SK-N-SH (cell line): ENCODE data around the gene THSD4. TPM values are rescaled to one million over a fixed set of nuclear protein-coding genes. Genes with fewer than 3 reads are reported as not detected.

ENCODE experiments used
- CTCF ChIA-PET: fragments of 300-600, 350-600 bp; formaldehyde crosslinking; extraction: SDS; loops from one replicate; lab custom pipeline; 2021; lab: Yijun Ruan, JAX
- POLR2A ChIA-PET: fragments of 350-600 bp; sonication (Branson Sonifier 250); formaldehyde crosslinking; extraction: SDS; loops from one replicate; lab custom pipeline; 2020; ENCODE audit warnings: antibody characterized with exemption, inconsistent platforms; lab: Yijun Ruan, JAX
- DNase-seq: peaks from one replicate; pipeline ENCODE4 v3.0.0; 2012
- H2AFZ ChIP-seq: fragments of 200-600 bp; sonication (generic); 2 replicates; pipeline ENCODE4 v1.8.1; 2016; ENCODE audit warnings: antibody characterized with exemption, mild to moderate bottlenecking, low read depth
- H3F3A ChIP-seq: fragments of 200-600 bp; sonication (generic); replicated peaks from 2 replicates; pipeline ENCODE3; 2016; ENCODE audit warnings: antibody characterized with exemption, mild to moderate bottlenecking; ENCODE audit not compliant: insufficient read depth
- H3K27ac ChIP-seq, 2 experiments: fragments of 200-500 bp in 1 of 2; fragments of 200-600 bp in 1 of 2; sonication (Bioruptor generic) in 1 of 2; sonication (generic), shearing (Covaris generic) in 1 of 2; 2 replicates each; pipeline versions ENCODE4 v1.5.1 to v1.6.1; 2014 to 2016; ENCODE audit warnings: low read depth in 2 of 2, inconsistent platforms in 1 of 2, low read length in 1 of 2, mild to moderate bottlenecking in 1 of 2, mixed read lengths in 1 of 2
- H3K27me3 ChIP-seq: fragments of 200-600 bp; sonication (generic), shearing (Covaris generic); 2 replicates; pipeline ENCODE4 v1.6.1; 2016; ENCODE audit warnings: mixed run types; ENCODE audit not compliant: insufficient read depth
- H3K36me3 ChIP-seq, 2 experiments: fragments of 200-500 bp in 1 of 2; fragments of 200-600 bp in 1 of 2; sonication (Bioruptor generic) in 1 of 2; sonication (generic) in 1 of 2; replicated peaks in 1 of 2; 2 replicates each; pipeline versions ENCODE3 to v1.5.1; 2014 to 2016; ENCODE audit warnings: low read length in 1 of 2, mild to moderate bottlenecking in 1 of 2; ENCODE audit not compliant: insufficient read depth in 2 of 2, control insufficient read depth in 1 of 2
- H3K4me1 ChIP-seq, 2 experiments: fragments of 200-500 bp in 1 of 2; fragments of 200-600 bp in 1 of 2; sonication (Bioruptor generic) in 1 of 2; sonication (generic), shearing (Covaris generic) in 1 of 2; 2 replicates each; pipeline versions ENCODE4 v1.5.1 to v1.6.1; 2014 to 2016; ENCODE audit warnings: low read depth in 1 of 2, low read length in 1 of 2, mixed run types in 1 of 2; ENCODE audit not compliant: insufficient read depth in 2 of 2, control insufficient read depth in 1 of 2
- H3K4me2 ChIP-seq: fragments of 200-600 bp; sonication (generic), shearing (Covaris generic); 2 replicates; pipeline ENCODE4 v1.6.1; 2017; ENCODE audit warnings: mixed run types
- H3K4me3 ChIP-seq, 2 experiments: fragments of 200-500 bp in 1 of 2; fragments of 200-600 bp in 1 of 2; sonication (Bioruptor generic) in 1 of 2; sonication (generic), shearing (Covaris generic) in 1 of 2; 2 replicates each; pipeline versions ENCODE4 v1.5.1 to v1.8.1; 2014 to 2016; ENCODE audit warnings: low read depth in 2 of 2, inconsistent platforms in 1 of 2, low read length in 1 of 2, mild to moderate bottlenecking in 1 of 2, mixed read lengths in 1 of 2, moderate library complexity in 1 of 2
- H3K79me2 ChIP-seq: fragments of 200-600 bp; sonication (generic); 2 replicates; pipeline ENCODE4 v1.8.1; 2017; ENCODE audit warnings: mild to moderate bottlenecking; ENCODE audit not compliant: insufficient read depth
- H3K9ac ChIP-seq: fragments of 200-600 bp; sonication (generic); 2 replicates; pipeline ENCODE4 v1.6.1; 2017; ENCODE audit warnings: mixed run types
- H3K9me2 ChIP-seq: fragments of 200-600 bp; sonication (generic); 2 replicates; pipeline ENCODE4 v1.6.1; 2017; ENCODE audit warnings: mixed run types
- H3K9me3 ChIP-seq: fragments of 200-600 bp; sonication (generic); 2 replicates; pipeline ENCODE4 v1.6.1; 2017; ENCODE audit warnings: mixed run types, mild to moderate bottlenecking, moderate library complexity
- H4K20me1 ChIP-seq: fragments of 200-600 bp; sonication (generic); 2 replicates; pipeline ENCODE4 v1.6.1; 2017; ENCODE audit warnings: mild to moderate bottlenecking, mixed run types; ENCODE audit not compliant: insufficient read depth
- CHD2 ChIP-seq: fragments of 150-350 bp; IDR thresholded peaks from 2 replicates; pipeline ENCODE4 v1.6.1; 2018; ENCODE audit warnings: low read length; ENCODE audit not compliant: partially characterized antibody
- ELF1 ChIP-seq: IDR thresholded peaks from 2 replicates; pipeline ENCODE4 v1.4.0; 2012
- EZH2phosphoT487 ChIP-seq: fragments of 200-600 bp; sonication (generic); IDR thresholded peaks from 2 replicates; pipeline ENCODE4 v1.6.1; 2017; ENCODE audit warnings: low read depth, mixed run types, mild to moderate bottlenecking, antibody characterized with exemption, moderate library complexity, borderline replicate concordance
- FOSL2 ChIP-seq: IDR thresholded peaks from 2 replicates; pipeline ENCODE4 v1.4.0; 2012; ENCODE audit warnings: low read depth, mild to moderate bottlenecking, moderate library complexity, borderline replicate concordance
- FOXJ3 ChIP-seq: sonication (generic); formaldehyde crosslinking; IDR thresholded peaks from 2 replicates; pipeline ENCODE4 v1.5.1; 2020; ENCODE audit warnings: mild to moderate bottlenecking, missing genetic modification reagents
- FOXM1 ChIP-seq: IDR thresholded peaks from 2 replicates; pipeline ENCODE4 v1.4.0; 2012; ENCODE audit warnings: low read depth, mild to moderate bottlenecking
- GABPA ChIP-seq: IDR thresholded peaks from 2 replicates; pipeline ENCODE4 v1.4.0; 2012; ENCODE audit warnings: low read depth, mild to moderate bottlenecking
- MEF2A ChIP-seq: IDR thresholded peaks from 2 replicates; pipeline ENCODE4 v1.4.0; 2012; ENCODE audit warnings: low read depth, borderline replicate concordance
- MXI1 ChIP-seq: IDR thresholded peaks from 2 replicates; pipeline ENCODE4 v1.6.1; 2012; ENCODE audit warnings: mild to moderate bottlenecking, low read depth, low read length, improper control_type of control experiment
- NFIC ChIP-seq: IDR thresholded peaks from 2 replicates; pipeline ENCODE4 v1.4.0; 2012; ENCODE audit warnings: borderline replicate concordance
- NRF1 ChIP-seq: IDR thresholded peaks from 2 replicates; pipeline ENCODE4 v1.6.1; 2012; ENCODE audit warnings: low read depth, mild to moderate bottlenecking, low read length
- PBX3 ChIP-seq: IDR thresholded peaks from 2 replicates; pipeline ENCODE4; 2012
- POLR2AphosphoS5 ChIP-seq: IDR thresholded peaks from 2 replicates; pipeline ENCODE4 v1.6.1; 2012; ENCODE audit warnings: low read depth, low read length
- RCOR1 ChIP-seq: fragments of 150-350 bp; IDR thresholded peaks from 2 replicates; pipeline ENCODE4 v1.6.1; 2017; ENCODE audit warnings: antibody characterized with exemption, low read length
- RXRA ChIP-seq: IDR thresholded peaks from 2 replicates; pipeline ENCODE4 v1.4.0; 2012; ENCODE audit warnings: low read depth, mild to moderate bottlenecking, borderline replicate concordance
- TCF12 ChIP-seq: IDR thresholded peaks from 2 replicates; pipeline ENCODE4 v1.4.0; 2012
- YY1 ChIP-seq: IDR thresholded peaks from 2 replicates; pipeline ENCODE4 v1.4.0; 2012; ENCODE audit warnings: low read depth, mild to moderate bottlenecking
- ZBTB33 ChIP-seq: IDR thresholded peaks from 2 replicates; pipeline ENCODE4 v1.4.0; 2012; ENCODE audit warnings: low read depth, borderline replicate concordance
- WGBS: methylation state at CpG from one replicate; pipeline ENCODE4 v1.1.6; 2017; ENCODE audit warnings: low lambda C conversion rate; 5-methylcytosine and 5-hydroxymethylcytosine counted together
- polyA plus RNA-seq, 3 experiments: library from polyadenylated mRNA; depleted of rRNA; stranded (reverse); fragments of >200 nt; gene quantifications; 2 replicates each; pipeline ENCODE4 v1.2.3, GENCODE V29; 2012
- TF ChIP-seq, protein P1 (sequence below): IDR thresholded peaks from 2 replicates; pipeline ENCODE4 v1.4.0; 2012; ENCODE audit warnings: low read depth
- TF ChIP-seq, protein P2 (sequence below): IDR thresholded peaks from 2 replicates; pipeline ENCODE4 v1.4.0; 2012; ENCODE audit warnings: low read depth, borderline replicate concordance
- TF ChIP-seq, protein P3 (sequence below): fragments of 150-350 bp; IDR thresholded peaks from 2 replicates; pipeline ENCODE4 v1.6.1; 2017; ENCODE audit warnings: antibody characterized with exemption, low read length, low read depth, borderline replicate concordance

Gene THSD4
- polyA plus RNA-seq, 1 of the 3 experiments (the other 2 are of a cell fraction): 79.1 TPM

DNA sequence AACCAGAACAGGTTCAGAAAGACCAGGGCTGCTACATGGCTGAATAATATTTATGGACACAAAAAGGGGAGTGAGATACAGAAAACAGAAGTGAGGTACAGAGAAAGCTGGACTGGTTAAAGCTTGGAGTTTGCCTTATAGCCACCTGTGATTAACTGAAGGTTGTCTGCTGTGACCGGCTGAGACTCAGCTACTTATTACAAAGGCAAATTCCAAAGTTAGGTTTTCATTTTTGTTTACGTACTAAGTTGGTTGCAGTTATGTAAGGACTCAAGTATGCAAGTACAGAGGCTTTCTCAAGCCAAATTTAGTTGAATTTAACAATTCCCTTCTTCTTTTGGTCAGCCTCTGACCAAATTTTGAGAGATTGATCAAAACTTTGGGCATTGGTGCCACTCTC, 264.6 kb downstream of the THSD4 start:
- Histone ChIP-seq H3K4me3 (no peak overlapping the region), H3K27ac (no peak overlapping the region), H3K27me3 (no peaks in the 10 kb centered on the region), H3K36me3 (no peaks in the 10 kb centered on the region), H3K9ac (no peak overlapping the region)
- no peak for DNase-seq
- CTCF ChIA-PET: interaction anchor here (1.2 to 1.5 kb wide), 2 partner anchors 61 to 264 kb away, joined by 3 read pairs; partner anchors contain the start of gene THSD4
- no peak for TF ChIP-seq GABPA
- TF ChIP-seq YY1: no peak
- TF ChIP-seq TCF12: no peak
- no peak for TF ChIP-seq EZH2phosphoT487
- TF ChIP-seq, protein P1, sequence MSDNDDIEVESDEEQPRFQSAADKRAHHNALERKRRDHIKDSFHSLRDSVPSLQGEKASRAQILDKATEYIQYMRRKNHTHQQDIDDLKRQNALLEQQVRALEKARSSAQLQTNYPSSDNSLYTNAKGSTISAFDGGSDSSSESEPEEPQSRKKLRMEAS: no peak
- no peak for TF ChIP-seq NFIC
- TF ChIP-seq MEF2A: no peak
- no peak for TF ChIP-seq POLR2AphosphoS5
- TF ChIP-seq NRF1: no peak
- TF ChIP-seq, protein P2, sequence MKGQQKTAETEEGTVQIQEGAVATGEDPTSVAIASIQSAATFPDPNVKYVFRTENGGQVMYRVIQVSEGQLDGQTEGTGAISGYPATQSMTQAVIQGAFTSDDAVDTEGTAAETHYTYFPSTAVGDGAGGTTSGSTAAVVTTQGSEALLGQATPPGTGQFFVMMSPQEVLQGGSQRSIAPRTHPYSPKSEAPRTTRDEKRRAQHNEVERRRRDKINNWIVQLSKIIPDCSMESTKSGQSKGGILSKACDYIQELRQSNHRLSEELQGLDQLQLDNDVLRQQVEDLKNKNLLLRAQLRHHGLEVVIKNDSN: no peak
- TF ChIP-seq, all 33 proteins: peak for 0
- WGBS: 87% methylated on average over 2 of the region's 2 CpGs
- Histone ChIP-seq H2AFZ (no peak overlapping the region), H3K79me2 (no peaks in the 10 kb centered on the region), H3F3A (no peaks in the 10 kb centered on the region), H3K4me1 (no peaks in the 10 kb centered on the region), H4K20me1 (no peaks in the 10 kb centered on the region), H3K4me2 (no peak overlapping the region), H3K9me2 (no peaks in the 10 kb centered on the region), H3K9me3 (no peaks in the 10 kb centered on the region)
- POLR2A ChIA-PET: no interaction called here

- CTCF ChIA-PET: interaction anchor here (1.5 kb wide), 1 partner anchor 265 kb away, joined by 3 read pairs; the partner anchor contains the start of gene THSD4
- H3K9ac ChIP-seq: no peak overlapping the region
- H3F3A ChIP-seq: no peaks in the 10 kb centered on the region
- DNase-seq: no peak
- no peaks in the 10 kb centered on the region for H3K4me1 ChIP-seq
- H3K36me3 ChIP-seq: no peaks in the 10 kb centered on the region
- H3K79me2 ChIP-seq: no peaks in the 10 kb centered on the region
- H3K9me3 ChIP-seq: no peaks in the 10 kb centered on the region
- 88% methylated on average over 2 of the region's 2 CpGs for WGBS
- H3K9me2 ChIP-seq: no peaks in the 10 kb centered on the region
- H3K27ac ChIP-seq: no peak overlapping the region
- no peak overlapping the region for H2AFZ ChIP-seq
- H3K4me3 ChIP-seq: no peak overlapping the region
- no peaks in the 10 kb centered on the region for H4K20me1 ChIP-seq
- no peaks in the 10 kb centered on the region for H3K27me3 ChIP-seq
- POLR2A ChIA-PET: no interaction called here
- H3K4me2 ChIP-seq: no peak overlapping the region
- TF ChIP-seq EZH2phosphoT487: no peak
- no peak for TF ChIP-seq PBX3
- TF ChIP-seq, protein P2: no peak
- TF ChIP-seq ZBTB33: no peak
- no peak for TF ChIP-seq YY1
- no peak for TF ChIP-seq MXI1
- no peak for TF ChIP-seq TCF12
- TF ChIP-seq FOXM1: no peak
- no peak for TF ChIP-seq FOSL2
- TF ChIP-seq CHD2: no peak
- TF ChIP-seq RCOR1: no peak
- no peak for TF ChIP-seq RXRA
- TF ChIP-seq POLR2AphosphoS5: no peak
- no peak for TF ChIP-seq ELF1
- TF ChIP-seq, protein P3, sequence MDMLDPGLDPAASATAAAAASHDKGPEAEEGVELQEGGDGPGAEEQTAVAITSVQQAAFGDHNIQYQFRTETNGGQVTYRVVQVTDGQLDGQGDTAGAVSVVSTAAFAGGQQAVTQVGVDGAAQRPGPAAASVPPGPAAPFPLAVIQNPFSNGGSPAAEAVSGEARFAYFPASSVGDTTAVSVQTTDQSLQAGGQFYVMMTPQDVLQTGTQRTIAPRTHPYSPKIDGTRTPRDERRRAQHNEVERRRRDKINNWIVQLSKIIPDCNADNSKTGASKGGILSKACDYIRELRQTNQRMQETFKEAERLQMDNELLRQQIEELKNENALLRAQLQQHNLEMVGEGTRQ: no peak
- TF ChIP-seq FOXJ3 (CRISPR knock-in tag): no peak
Measured at GRCh38 chr15:71380345-71380744, 265.1 kb downstream of the THSD4 start.
